SK-N-MC (cell line): ENCODE data around the gene ZMYND8.

ENCODE experiments used
- EZH2 ChIP-seq: fragments of 200-600 bp; sonication (generic); IDR thresholded peaks from one replicate; pipeline ENCODE4 v1.6.1; 2017; ENCODE audit warnings: antibody characterized with exemption
- POLR2AphosphoS5 ChIP-seq: IDR thresholded peaks from 2 replicates; pipeline ENCODE4 v1.6.1; 2012; ENCODE audit warnings: mild to moderate bottlenecking, low read depth, low read length, borderline replicate concordance

DNA sequence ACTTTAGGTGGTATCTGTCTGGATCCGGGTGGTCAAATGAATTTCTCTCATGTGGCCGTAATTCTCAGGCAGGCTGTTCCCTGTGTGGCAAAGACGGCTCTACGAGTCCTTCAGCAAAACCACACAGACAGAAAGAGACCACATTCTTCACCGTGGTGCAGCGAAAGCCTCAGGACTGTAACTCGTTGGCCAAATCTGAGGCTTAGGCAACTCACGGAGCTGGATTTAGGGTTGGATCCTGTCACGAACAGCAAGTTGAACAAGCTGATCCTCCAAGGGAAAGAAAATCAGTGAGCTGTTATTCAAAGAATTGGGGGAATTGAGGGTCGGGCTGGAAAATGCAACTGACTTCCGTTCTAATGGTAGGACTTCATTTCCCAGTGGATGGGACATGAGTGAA, 167.4 kb downstream of the ZMYND8 start:
- TF ChIP-seq POLR2AphosphoS5 (no peak), EZH2 (no peak)
